Activated CD4-positive, alpha-beta T cell treated with anti-CD3 and anti-CD28 coated beads for 24 hours (primary cell): ENCODE data around the gene DKK3.
A peak's percentile ranks its signal among the peaks of the same experiment; 100 is the strongest.
"Not testable (repeated sequence)": the region's sequence is repeated elsewhere in the genome, so short reads cannot be mapped to it uniquely, and the experiment has no call there.

Source experiments
- DNase-seq, 2 donors: peaks; one replicate each; pipeline ENCODE4 v3.0.0-alpha.2; 2020; ENCODE audit warnings: low read depth in 2 of 2

DKK3 gene

GRCh38 chr11:12007769-12008737, at the start of gene DKK3:
DKK3 (minus strand) TSS chr11:12008626; CDS start chr11:12008582, 44 bp downstream.
- DNase-seq, result no peak

GRCh38 chr11:12057299-12057980, 49.0 kb upstream of the DKK3 start:
- no peak for DNase-seq

GRCh38 chr11:12056119-12056518, 47.7 kb upstream of the DKK3 start:
- DNase-seq, result no peak

GRCh38 chr11:12053606-12054361, 45.4 kb upstream of the DKK3 start:
- no peak for DNase-seq

- DNase-seq, result no peak
Measured at GRCh38 chr11:12052676-12053605, 44.5 kb upstream of the DKK3 start.

- no peak for DNase-seq
Measured at GRCh38 chr11:12051287-12051662, 42.8 kb upstream of the DKK3 start.

- DNase-seq, result no peak
Measured at GRCh38 chr11:12050470-12051286, 42.3 kb upstream of the DKK3 start.

GRCh38 chr11:12048936-12049790, 40.7 kb upstream of the DKK3 start:
- no peak for DNase-seq

- DNase-seq, result no peak
Measured at GRCh38 chr11:12046636-12047236, 38.3 kb upstream of the DKK3 start.

GRCh38 chr11:12045914-12046635, 37.6 kb upstream of the DKK3 start:
- DNase-seq, result no peak

- no peak for DNase-seq
Measured at GRCh38 chr11:12044799-12045198, 36.4 kb upstream of the DKK3 start.

- peak; percentile 49 to 50 for DNase-seq
Measured at GRCh38 chr11:12043959-12044791, 35.7 kb upstream of the DKK3 start.

GRCh38 chr11:12043221-12043620, 34.8 kb upstream of the DKK3 start:
- no peak for DNase-seq

GRCh38 chr11:12042215-12042676, 33.8 kb upstream of the DKK3 start:
- DNase-seq, result no peak

GRCh38 chr11:12040719-12041118, 32.3 kb upstream of the DKK3 start:
- DNase-seq, result not testable (repeated sequence)

- no peak for DNase-seq
Measured at GRCh38 chr11:12032968-12033367, 24.5 kb upstream of the DKK3 start.
